Tibial nerve (tissue), 3 donors: ENCODE data around the gene CDH8.

Experiments
- POLR2A ChIP-seq, 2 donors: fragments of 450-650 bp; IDR thresholded peaks; one replicate each; pipeline ENCODE4 v1.6.1; 2017; ENCODE audit warnings: antibody characterized with exemption in 2 of 2, mild to moderate bottlenecking in 2 of 2, moderate library complexity in 2 of 2
- TF ChIP-seq, protein P1 (sequence below), 5 experiments: fragments of 200-600 bp in 3 of 5; fragments of 450-650 bp in 2 of 5; sonication (generic) in 3 of 5; IDR thresholded peaks; one replicate each; pipeline ENCODE4 v1.5.1; 2016 to 2019; ENCODE audit warnings: antibody characterized with exemption in 5 of 5, mild to moderate bottlenecking in 3 of 5, moderate library complexity in 2 of 5

DNA sequence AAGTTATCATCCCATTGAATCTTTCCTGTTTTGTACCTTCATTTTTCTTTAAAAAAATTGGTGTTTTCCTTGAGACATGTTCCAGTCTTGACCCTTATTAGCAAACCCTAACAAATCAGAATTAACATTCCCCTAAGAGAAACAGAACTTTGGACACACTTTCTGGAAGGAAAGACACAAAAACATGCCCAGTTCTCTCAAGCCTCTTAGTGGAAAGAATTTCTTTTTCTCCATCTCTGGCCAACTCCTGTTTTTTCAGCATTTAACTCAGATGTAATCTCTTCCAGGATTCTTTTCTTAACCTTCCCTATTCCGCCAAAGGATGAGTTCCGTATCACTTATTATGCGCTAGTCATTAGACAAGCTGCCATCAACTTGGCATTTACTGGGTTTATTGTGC is 23.9 kb upstream of the CDH8 start:
- TF ChIP-seq, protein P1, sequence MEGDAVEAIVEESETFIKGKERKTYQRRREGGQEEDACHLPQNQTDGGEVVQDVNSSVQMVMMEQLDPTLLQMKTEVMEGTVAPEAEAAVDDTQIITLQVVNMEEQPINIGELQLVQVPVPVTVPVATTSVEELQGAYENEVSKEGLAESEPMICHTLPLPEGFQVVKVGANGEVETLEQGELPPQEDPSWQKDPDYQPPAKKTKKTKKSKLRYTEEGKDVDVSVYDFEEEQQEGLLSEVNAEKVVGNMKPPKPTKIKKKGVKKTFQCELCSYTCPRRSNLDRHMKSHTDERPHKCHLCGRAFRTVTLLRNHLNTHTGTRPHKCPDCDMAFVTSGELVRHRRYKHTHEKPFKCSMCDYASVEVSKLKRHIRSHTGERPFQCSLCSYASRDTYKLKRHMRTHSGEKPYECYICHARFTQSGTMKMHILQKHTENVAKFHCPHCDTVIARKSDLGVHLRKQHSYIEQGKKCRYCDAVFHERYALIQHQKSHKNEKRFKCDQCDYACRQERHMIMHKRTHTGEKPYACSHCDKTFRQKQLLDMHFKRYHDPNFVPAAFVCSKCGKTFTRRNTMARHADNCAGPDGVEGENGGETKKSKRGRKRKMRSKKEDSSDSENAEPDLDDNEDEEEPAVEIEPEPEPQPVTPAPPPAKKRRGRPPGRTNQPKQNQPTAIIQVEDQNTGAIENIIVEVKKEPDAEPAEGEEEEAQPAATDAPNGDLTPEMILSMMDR (IDR thresholded peaks at IDR 0.05), result no peak
- TF ChIP-seq POLR2A (IDR thresholded peaks at IDR 0.05), result no peak
